HUES6 (cell line): ENCODE measurements around the gene INSRR.

ENCODE experiments used
- H3K27ac ChIP-seq: 2 replicates; pipeline ENCODE4 v1.7.0; 2013; ENCODE audit warnings: low read depth, mild to moderate bottlenecking, low read length, inconsistent platforms
- H3K27me3 ChIP-seq: 2 replicates; pipeline ENCODE4 v1.6.1; 2013; ENCODE audit warnings: low read length; ENCODE audit not compliant: control insufficient read depth, insufficient read depth
- H3K36me3 ChIP-seq: 2 replicates; pipeline ENCODE4 v1.6.1; 2013; ENCODE audit warnings: low read length; ENCODE audit not compliant: control insufficient read depth, insufficient read depth
- H3K4me1 ChIP-seq: 2 replicates; pipeline ENCODE4 v1.6.1; 2013; ENCODE audit warnings: low read length; ENCODE audit not compliant: control insufficient read depth, insufficient read depth
- H3K4me3 ChIP-seq: 2 replicates; pipeline ENCODE4 v1.5.1; 2013; ENCODE audit warnings: low read depth, low read length
- H3K9ac ChIP-seq: one replicate; pipeline ENCODE4 v1.6.1; 2013; ENCODE audit warnings: mild to moderate bottlenecking, low read length
- H3K9me3 ChIP-seq: 2 replicates; pipeline ENCODE4 v1.6.1; 2013; ENCODE audit warnings: low read depth, low read length; ENCODE audit not compliant: control insufficient read depth, insufficient read depth

INSRR gene

GRCh38 chr1:156858959-156859522 lies at the start of gene INSRR:
Gene INSRR, minus strand, starts transcription at chr1:156859117. Its CDS starts 496 bp downstream, at chr1:156858621.
- Histone ChIP-seq H3K27ac (no peak within 1 kb of the TSS), H3K4me3 (peak within 1 kb of the TSS; percentile 74), H3K9ac (peak within 1 kb of the TSS; percentile 17), H3K9me3 (no peaks in the 10 kb centered on the region), H3K27me3 (peaks cover 93% of the 10 kb centered on the region), H3K4me1 (peaks cover 21% of the 10 kb centered on the region), H3K36me3 (no peaks in the 10 kb centered on the region)

- H3K27ac ChIP-seq = no peak overlapping the region
- peaks cover 11% of the 10 kb centered on the region for H3K4me1 ChIP-seq
- H3K4me3 ChIP-seq = no peak overlapping the region
- peaks cover 11% of the 10 kb centered on the region; the same call in 1 of the 2 replicates for H3K27me3 ChIP-seq
- H3K36me3 ChIP-seq = no peaks in the 10 kb centered on the region
- no peak overlapping the region for H3K9ac ChIP-seq
- no peaks in the 10 kb centered on the region for H3K9me3 ChIP-seq
Measured at GRCh38 chr1:156908541-156908940, 49.6 kb upstream of the INSRR start.

- Histone ChIP-seq H3K4me1 (peaks cover 4% of the 10 kb centered on the region; the same call in 1 of the 2 replicates), H3K9me3 (no peaks in the 10 kb centered on the region), H3K36me3 (no peaks in the 10 kb centered on the region), H3K27ac (no peak overlapping the region), H3K4me3 (no peak overlapping the region), H3K27me3 (peaks cover 4% of the 10 kb centered on the region; the same call in 1 of the 2 replicates), H3K9ac (no peak overlapping the region)
Measured at GRCh38 chr1:156906206-156906906, 47.4 kb upstream of the INSRR start.

GRCh38 chr1:156905651-156906050 lies 46.7 kb upstream of the INSRR start:
- Histone ChIP-seq H3K4me3 (no peak overlapping the region), H3K9ac (no peak overlapping the region), H3K27ac (no peak overlapping the region), H3K36me3 (no peaks in the 10 kb centered on the region), H3K4me1 (peaks cover 4% of the 10 kb centered on the region; the same call in 1 of the 2 replicates), H3K9me3 (no peaks in the 10 kb centered on the region), H3K27me3 (peaks cover 5% of the 10 kb centered on the region; the same call in 1 of the 2 replicates)

GRCh38 chr1:156905176-156905575 lies 46.3 kb upstream of the INSRR start:
- Histone ChIP-seq H3K9me3 (no peaks in the 10 kb centered on the region), H3K27me3 (peaks cover 2% of the 10 kb centered on the region; the same call in 1 of the 2 replicates), H3K4me3 (no peak overlapping the region), H3K36me3 (no peaks in the 10 kb centered on the region), H3K27ac (no peak overlapping the region), H3K9ac (no peak overlapping the region), H3K4me1 (no peaks in the 10 kb centered on the region)

- Histone ChIP-seq H3K27ac (no peak overlapping the region), H3K36me3 (no peaks in the 10 kb centered on the region), H3K9me3 (no peaks in the 10 kb centered on the region), H3K9ac (no peak overlapping the region), H3K27me3 (peaks cover 2% of the 10 kb centered on the region; the same call in 1 of the 2 replicates), H3K4me3 (no peak overlapping the region), H3K4me1 (no peaks in the 10 kb centered on the region)
Measured at GRCh38 chr1:156904187-156904959, 45.5 kb upstream of the INSRR start.

- Histone ChIP-seq H3K9ac (no peak overlapping the region), H3K36me3 (no peaks in the 10 kb centered on the region), H3K27ac (no peak overlapping the region), H3K4me1 (peaks cover 3% of the 10 kb centered on the region; the same call in 1 of the 2 replicates), H3K9me3 (no peaks in the 10 kb centered on the region), H3K4me3 (no peak overlapping the region), H3K27me3 (peaks cover 7% of the 10 kb centered on the region; the same call in 1 of the 2 replicates)
Measured at GRCh38 chr1:156903328-156904091, 44.6 kb upstream of the INSRR start.

GRCh38 chr1:156901966-156902915 lies 43.3 kb upstream of the INSRR start:
- Histone ChIP-seq H3K9me3 (no peaks in the 10 kb centered on the region), H3K9ac (no peak overlapping the region), H3K27me3 (peaks cover 10% of the 10 kb centered on the region; the same call in 1 of the 2 replicates), H3K36me3 (no peaks in the 10 kb centered on the region), H3K4me3 (no peak overlapping the region), H3K27ac (no peak overlapping the region), H3K4me1 (peaks cover 16% of the 10 kb centered on the region)

GRCh38 chr1:156901590-156901900 lies 42.6 kb upstream of the INSRR start:
- Histone ChIP-seq H3K4me3 (no peak overlapping the region), H3K27me3 (peaks cover 10% of the 10 kb centered on the region; the same call in 1 of the 2 replicates), H3K4me1 (peaks cover 22% of the 10 kb centered on the region), H3K9ac (no peak overlapping the region), H3K9me3 (no peaks in the 10 kb centered on the region), H3K36me3 (no peaks in the 10 kb centered on the region), H3K27ac (no peak overlapping the region)
